HEK293 (cell line): ENCODE measurements around the gene ZNF670.

Experiments used
- CTCF ChIA-PET: fragments of 350-600 bp; formaldehyde crosslinking; extraction: SDS; loops from one replicate; lab custom pipeline; 2021; ENCODE audit warnings: antibody characterized with exemption; lab: Yijun Ruan, JAX
- POLR2A ChIA-PET: fragments of 300-600 bp; formaldehyde crosslinking; extraction: SDS; loops from one replicate; lab custom pipeline; 2020; ENCODE audit warnings: antibody characterized with exemption, inconsistent platforms; lab: Yijun Ruan, JAX
- H3K27ac ChIP-seq: fragments of 200-500 bp; sonication (Bioruptor generic); 2 replicates; pipeline ENCODE4 v1.5.1; 2014; ENCODE audit warnings: low read depth, low read length, control low read depth, inconsistent platforms; ENCODE audit errors: extremely low read depth
- H3K36me3 ChIP-seq, 2 experiments: fragments of 200-500 bp in 1 of 2; sonication (Bioruptor generic) in 1 of 2; 1 replicate in 1 of 2; 2 replicates in 1 of 2; pipeline ENCODE4 v1.5.1; 2014 to 2017; ENCODE audit warnings: inconsistent platforms in 2 of 2, low read length in 2 of 2; ENCODE audit not compliant: control insufficient read depth in 2 of 2, insufficient read depth in 1 of 2
- H3K4me1 ChIP-seq: fragments of 200-500 bp; sonication (Bioruptor generic); 2 replicates; pipeline ENCODE4 v1.5.1; 2014; ENCODE audit warnings: mild to moderate bottlenecking, low read length, inconsistent platforms; ENCODE audit not compliant: control insufficient read depth, insufficient read depth
- H3K4me3 ChIP-seq: 2 replicates; pipeline ENCODE4 v1.5.1; 2011; ENCODE audit warnings: low read depth, mild to moderate bottlenecking, control low read depth, low read length, moderate library complexity
- H3K9me3 ChIP-seq: fragments of 200-500 bp; sonication (Bioruptor generic); 2 replicates; pipeline ENCODE4 v1.5.1; 2014; ENCODE audit warnings: low read depth, low read length, inconsistent platforms; ENCODE audit not compliant: control insufficient read depth, insufficient read depth
- GLI4 ChIP-seq: fragments of 450-650 bp; formaldehyde crosslinking; IDR thresholded peaks from 2 replicates; pipeline ENCODE4 v1.5.1; 2016; ENCODE audit warnings: missing biosample characterization, missing genetic modification characterization
- SETDB1 ChIP-seq: IDR thresholded peaks from one replicate; pipeline ENCODE4 v1.6.1; 2017; ENCODE audit warnings: mild to moderate bottlenecking, low read length, moderate library complexity, mixed read lengths; ENCODE audit not compliant: insufficient read length
- SP2 ChIP-seq: fragments of 450-650 bp; formaldehyde crosslinking; IDR thresholded peaks from 2 replicates; pipeline ENCODE4 v1.5.1; 2016; ENCODE audit warnings: missing biosample characterization, missing genetic modification characterization
- SP3 ChIP-seq: fragments of 450-650 bp; formaldehyde crosslinking; IDR thresholded peaks from 2 replicates; pipeline ENCODE4 v1.5.1; 2016; ENCODE audit warnings: missing biosample characterization, missing genetic modification characterization
- ZBTB20 ChIP-seq: fragments of 450-650 bp; formaldehyde crosslinking; IDR thresholded peaks from 2 replicates; pipeline ENCODE4 v1.5.1; 2016; ENCODE audit warnings: missing biosample characterization, missing genetic modification characterization
- ZFHX2 ChIP-seq: fragments of 450-650 bp; formaldehyde crosslinking; conservative IDR thresholded peaks from 2 replicates; pipeline ENCODE4 v1.5.1; 2016; ENCODE audit warnings: missing biosample characterization, missing genetic modification characterization
- ZNF324 ChIP-seq: fragments of 450-650 bp; formaldehyde crosslinking; IDR thresholded peaks from 2 replicates; pipeline ENCODE4 v1.5.1; 2016; ENCODE audit warnings: missing biosample characterization, missing genetic modification characterization
- ZNF335 ChIP-seq: fragments of 450-650 bp; formaldehyde crosslinking; conservative IDR thresholded peaks from 2 replicates; pipeline ENCODE4 v1.5.1; 2016; ENCODE audit warnings: missing biosample characterization, missing genetic modification characterization
- ZNF341 ChIP-seq: fragments of 450-650 bp; formaldehyde crosslinking; IDR thresholded peaks from 2 replicates; pipeline ENCODE4; 2016; ENCODE audit warnings: low read depth, missing biosample characterization, missing genetic modification characterization
- ZNF391 ChIP-seq: fragments of 450-650 bp; formaldehyde crosslinking; IDR thresholded peaks from 2 replicates; pipeline ENCODE4 v1.5.1; 2016; ENCODE audit warnings: low read depth, missing biosample characterization, missing genetic modification characterization, borderline replicate concordance
- ZNF394 ChIP-seq: fragments of 450-650 bp; formaldehyde crosslinking; IDR thresholded peaks from 2 replicates; pipeline ENCODE4 v1.5.1; 2016; ENCODE audit warnings: missing biosample characterization, missing genetic modification characterization, mild to moderate bottlenecking, moderate library complexity, borderline replicate concordance
- ZNF404 ChIP-seq: fragments of 450-650 bp; formaldehyde crosslinking; IDR thresholded peaks from 2 replicates; pipeline ENCODE4 v1.5.1; 2017; ENCODE audit warnings: missing biosample characterization, missing genetic modification characterization
- ZNF501 ChIP-seq: fragments of 450-650 bp; formaldehyde crosslinking; IDR thresholded peaks from 2 replicates; pipeline ENCODE4 v1.5.1; 2016; ENCODE audit warnings: missing biosample characterization, missing genetic modification characterization
- ZNF600 ChIP-seq: fragments of 450-650 bp; formaldehyde crosslinking; IDR thresholded peaks from 2 replicates; pipeline ENCODE4 v1.5.1; 2016; ENCODE audit warnings: missing biosample characterization, missing genetic modification characterization
- ZNF629 ChIP-seq: fragments of 450-650 bp; formaldehyde crosslinking; IDR thresholded peaks from 2 replicates; pipeline ENCODE4 v1.5.1; 2017; ENCODE audit warnings: missing biosample characterization, missing genetic modification characterization
- ZNF776 ChIP-seq: fragments of 450-650 bp; formaldehyde crosslinking; IDR thresholded peaks from 2 replicates; pipeline ENCODE4 v1.5.0; 2017; ENCODE audit warnings: missing biosample characterization, missing genetic modification characterization, borderline replicate concordance
- ZNF785 ChIP-seq: fragments of 450-650 bp; formaldehyde crosslinking; IDR thresholded peaks from 2 replicates; pipeline ENCODE4 v1.5.1; 2016; ENCODE audit warnings: missing biosample characterization, missing genetic modification characterization
- TF ChIP-seq, protein P1 (sequence below): fragments of 450-650 bp; formaldehyde crosslinking; conservative IDR thresholded peaks from 2 replicates; pipeline ENCODE4 v1.5.1; 2016; ENCODE audit warnings: low read depth, missing biosample characterization, missing genetic modification characterization
- TF ChIP-seq, protein P2 (sequence below): fragments of 450-650 bp; formaldehyde crosslinking; IDR thresholded peaks from 2 replicates; pipeline ENCODE4 v1.5.1; 2016; ENCODE audit warnings: missing biosample characterization, missing genetic modification characterization
- TF ChIP-seq, protein P3 (sequence below): fragments of 450-650 bp; formaldehyde crosslinking; conservative IDR thresholded peaks from 2 replicates; pipeline ENCODE4 v1.5.1; 2016; ENCODE audit warnings: low read depth, missing biosample characterization, missing genetic modification characterization
- TF ChIP-seq, protein P4 (sequence below): fragments of 450-650 bp; formaldehyde crosslinking; optimal IDR thresholded peaks from 2 replicates; pipeline ENCODE3; 2016; ENCODE audit warnings: missing biosample characterization, mild to moderate bottlenecking, missing genetic modification characterization

Gene ZNF670

DNA sequence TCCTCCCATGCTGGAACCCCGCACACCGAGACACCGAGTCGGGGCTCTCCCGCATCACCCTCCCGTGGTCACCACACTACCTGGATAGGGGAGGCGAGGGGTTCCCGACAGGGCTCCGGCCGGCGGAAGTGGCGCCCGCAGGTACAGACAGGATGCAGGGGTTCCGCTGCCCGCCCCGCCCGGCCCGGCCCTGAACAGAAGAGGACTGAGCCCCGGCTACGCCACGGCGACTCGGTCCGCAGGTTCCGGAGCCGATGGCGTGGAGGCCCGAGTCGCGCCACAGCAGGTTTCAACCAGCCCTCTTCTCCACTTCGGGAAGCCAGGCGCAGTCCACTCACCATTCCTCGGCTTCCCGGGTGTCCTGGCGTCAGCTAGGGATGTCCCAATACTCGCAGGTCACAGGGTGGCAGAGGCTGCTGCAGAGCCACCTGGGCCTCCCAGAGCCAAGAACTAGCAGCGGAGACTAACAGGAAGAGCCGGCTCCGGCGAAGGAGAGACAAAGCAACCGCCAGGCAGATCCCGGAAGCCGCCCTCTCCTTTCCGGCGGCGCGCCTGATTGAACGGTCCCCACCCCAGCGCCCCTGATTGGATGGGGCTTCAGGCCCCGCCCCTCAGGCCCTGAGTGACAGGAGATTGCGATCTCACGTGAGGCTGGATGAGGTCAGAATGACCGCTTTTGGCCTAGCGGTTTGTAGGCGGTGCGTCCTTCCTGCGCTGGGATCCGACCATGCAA is 25.4 kb upstream of the ZNF670 start, which contains the start of gene ZNF669:
Gene ZNF669 (minus strand): TSS at position 498 of the 733 bp plus-strand sequence. CDS start 157 bp downstream, at position 341.
- peak; percentile 65 for TF ChIP-seq ZNF600
- TF ChIP-seq ZNF501 (tag by site-specific recombination) = peak; percentile 48; the same call in 1 of the 2 replicates
- TF ChIP-seq ZNF324 = peak; percentile 50; the same call in 1 of the 2 replicates
- TF ChIP-seq ZNF391 (tag by site-specific recombination) = no peak
- peak; percentile 55 for TF ChIP-seq SP3 (tag by site-specific recombination)
- 0 out of 2 replicates have a peak, but pooled peaks have one; percentile 15 for TF ChIP-seq ZNF394 (tag by site-specific recombination)
- TF ChIP-seq GLI4 = no peak
- peak; percentile 85 for TF ChIP-seq SP2
- TF ChIP-seq, protein P1, sequence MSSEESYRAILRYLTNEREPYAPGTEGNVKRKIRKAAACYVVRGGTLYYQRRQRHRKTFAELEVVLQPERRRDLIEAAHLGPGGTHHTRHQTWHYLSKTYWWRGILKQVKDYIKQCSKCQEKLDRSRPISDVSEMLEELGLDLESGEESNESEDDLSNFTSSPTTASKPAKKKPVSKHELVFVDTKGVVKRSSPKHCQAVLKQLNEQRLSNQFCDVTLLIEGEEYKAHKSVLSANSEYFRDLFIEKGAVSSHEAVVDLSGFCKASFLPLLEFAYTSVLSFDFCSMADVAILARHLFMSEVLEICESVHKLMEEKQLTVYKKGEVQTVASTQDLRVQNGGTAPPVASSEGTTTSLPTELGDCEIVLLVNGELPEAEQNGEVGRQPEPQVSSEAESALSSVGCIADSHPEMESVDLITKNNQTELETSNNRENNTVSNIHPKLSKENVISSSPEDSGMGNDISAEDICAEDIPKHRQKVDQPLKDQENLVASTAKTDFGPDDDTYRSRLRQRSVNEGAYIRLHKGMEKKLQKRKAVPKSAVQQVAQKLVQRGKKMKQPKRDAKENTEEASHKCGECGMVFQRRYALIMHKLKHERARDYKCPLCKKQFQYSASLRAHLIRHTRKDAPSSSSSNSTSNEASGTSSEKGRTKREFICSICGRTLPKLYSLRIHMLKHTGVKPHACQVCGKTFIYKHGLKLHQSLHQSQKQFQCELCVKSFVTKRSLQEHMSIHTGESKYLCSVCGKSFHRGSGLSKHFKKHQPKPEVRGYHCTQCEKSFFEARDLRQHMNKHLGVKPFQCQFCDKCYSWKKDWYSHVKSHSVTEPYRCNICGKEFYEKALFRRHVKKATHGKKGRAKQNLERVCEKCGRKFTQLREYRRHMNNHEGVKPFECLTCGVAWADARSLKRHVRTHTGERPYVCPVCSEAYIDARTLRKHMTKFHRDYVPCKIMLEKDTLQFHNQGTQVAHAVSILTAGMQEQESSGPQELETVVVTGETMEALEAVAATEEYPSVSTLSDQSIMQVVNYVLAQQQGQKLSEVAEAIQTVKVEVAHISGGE (tag by site-specific recombination) = peak; percentile 94
- TF ChIP-seq ZNF629 (tag by site-specific recombination) = peak; percentile 54
- TF ChIP-seq, protein P2, sequence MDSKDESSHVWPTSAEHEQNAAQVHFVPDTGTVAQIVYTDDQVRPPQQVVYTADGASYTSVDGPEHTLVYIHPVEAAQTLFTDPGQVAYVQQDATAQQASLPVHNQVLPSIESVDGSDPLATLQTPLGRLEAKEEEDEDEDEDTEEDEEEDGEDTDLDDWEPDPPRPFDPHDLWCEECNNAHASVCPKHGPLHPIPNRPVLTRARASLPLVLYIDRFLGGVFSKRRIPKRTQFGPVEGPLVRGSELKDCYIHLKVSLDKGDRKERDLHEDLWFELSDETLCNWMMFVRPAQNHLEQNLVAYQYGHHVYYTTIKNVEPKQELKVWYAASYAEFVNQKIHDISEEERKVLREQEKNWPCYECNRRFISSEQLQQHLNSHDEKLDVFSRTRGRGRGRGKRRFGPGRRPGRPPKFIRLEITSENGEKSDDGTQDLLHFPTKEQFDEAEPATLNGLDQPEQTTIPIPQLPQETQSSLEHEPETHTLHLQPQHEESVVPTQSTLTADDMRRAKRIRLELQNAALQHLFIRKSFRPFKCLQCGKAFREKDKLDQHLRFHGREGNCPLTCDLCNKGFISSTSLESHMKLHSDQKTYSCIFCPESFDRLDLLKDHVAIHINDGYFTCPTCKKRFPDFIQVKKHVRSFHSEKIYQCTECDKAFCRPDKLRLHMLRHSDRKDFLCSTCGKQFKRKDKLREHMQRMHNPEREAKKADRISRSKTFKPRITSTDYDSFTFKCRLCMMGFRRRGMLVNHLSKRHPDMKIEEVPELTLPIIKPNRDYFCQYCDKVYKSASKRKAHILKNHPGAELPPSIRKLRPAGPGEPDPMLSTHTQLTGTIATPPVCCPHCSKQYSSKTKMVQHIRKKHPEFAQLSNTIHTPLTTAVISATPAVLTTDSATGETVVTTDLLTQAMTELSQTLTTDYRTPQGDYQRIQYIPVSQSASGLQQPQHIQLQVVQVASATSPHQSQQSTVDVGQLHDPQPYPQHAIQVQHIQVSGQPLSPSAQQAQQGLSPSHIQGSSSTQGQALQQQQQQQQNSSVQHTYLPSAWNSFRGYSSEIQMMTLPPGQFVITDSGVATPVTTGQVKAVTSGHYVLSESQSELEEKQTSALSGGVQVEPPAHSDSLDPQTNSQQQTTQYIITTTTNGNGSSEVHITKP = peak; percentile 70
- TF ChIP-seq, protein P3, sequence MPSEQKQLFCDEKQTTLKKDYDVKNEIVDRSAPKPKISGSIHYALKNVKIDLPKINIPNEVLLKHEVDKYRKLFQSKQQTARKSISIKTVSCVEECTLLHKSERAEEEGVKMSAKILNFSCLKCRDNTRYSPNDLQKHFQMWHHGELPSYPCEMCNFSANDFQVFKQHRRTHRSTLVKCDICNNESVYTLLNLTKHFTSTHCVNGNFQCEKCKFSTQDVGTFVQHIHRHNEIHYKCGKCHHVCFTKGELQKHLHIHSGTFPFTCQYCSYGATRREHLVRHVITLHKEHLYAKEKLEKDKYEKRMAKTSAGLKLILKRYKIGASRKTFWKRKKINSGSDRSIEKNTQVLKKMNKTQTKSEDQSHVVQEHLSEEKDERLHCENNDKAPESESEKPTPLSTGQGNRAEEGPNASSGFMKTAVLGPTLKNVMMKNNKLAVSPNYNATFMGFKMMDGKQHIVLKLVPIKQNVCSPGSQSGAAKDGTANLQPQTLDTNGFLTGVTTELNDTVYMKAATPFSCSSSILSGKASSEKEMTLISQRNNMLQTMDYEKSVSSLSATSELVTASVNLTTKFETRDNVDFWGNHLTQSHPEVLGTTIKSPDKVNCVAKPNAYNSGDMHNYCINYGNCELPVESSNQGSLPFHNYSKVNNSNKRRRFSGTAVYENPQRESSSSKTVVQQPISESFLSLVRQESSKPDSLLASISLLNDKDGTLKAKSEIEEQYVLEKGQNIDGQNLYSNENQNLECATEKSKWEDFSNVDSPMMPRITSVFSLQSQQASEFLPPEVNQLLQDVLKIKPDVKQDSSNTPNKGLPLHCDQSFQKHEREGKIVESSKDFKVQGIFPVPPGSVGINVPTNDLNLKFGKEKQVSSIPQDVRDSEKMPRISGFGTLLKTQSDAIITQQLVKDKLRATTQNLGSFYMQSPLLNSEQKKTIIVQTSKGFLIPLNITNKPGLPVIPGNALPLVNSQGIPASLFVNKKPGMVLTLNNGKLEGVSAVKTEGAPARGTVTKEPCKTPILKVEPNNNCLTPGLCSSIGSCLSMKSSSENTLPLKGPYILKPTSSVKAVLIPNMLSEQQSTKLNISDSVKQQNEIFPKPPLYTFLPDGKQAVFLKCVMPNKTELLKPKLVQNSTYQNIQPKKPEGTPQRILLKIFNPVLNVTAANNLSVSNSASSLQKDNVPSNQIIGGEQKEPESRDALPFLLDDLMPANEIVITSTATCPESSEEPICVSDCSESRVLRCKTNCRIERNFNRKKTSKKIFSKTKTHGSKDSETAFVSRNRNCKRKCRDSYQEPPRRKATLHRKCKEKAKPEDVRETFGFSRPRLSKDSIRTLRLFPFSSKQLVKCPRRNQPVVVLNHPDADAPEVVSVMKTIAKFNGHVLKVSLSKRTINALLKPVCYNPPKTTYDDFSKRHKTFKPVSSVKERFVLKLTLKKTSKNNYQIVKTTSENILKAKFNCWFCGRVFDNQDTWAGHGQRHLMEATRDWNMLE = peak; percentile 53
- TF ChIP-seq ZBTB20 (tag by site-specific recombination) = peak; percentile 45; the same call in 1 of the 2 replicates
- peak; percentile 90 for TF ChIP-seq ZNF341 (tag by site-specific recombination)
- no peak for TF ChIP-seq ZNF776
- TF ChIP-seq SETDB1 = peak; percentile 26
- no peak for TF ChIP-seq ZFHX2 (tag by site-specific recombination)
- TF ChIP-seq ZNF404 = no peak
- TF ChIP-seq ZNF785 (tag by site-specific recombination) = no peak
- peak; percentile 48 for TF ChIP-seq ZNF335 (tag by site-specific recombination)
- TF ChIP-seq, protein P4, sequence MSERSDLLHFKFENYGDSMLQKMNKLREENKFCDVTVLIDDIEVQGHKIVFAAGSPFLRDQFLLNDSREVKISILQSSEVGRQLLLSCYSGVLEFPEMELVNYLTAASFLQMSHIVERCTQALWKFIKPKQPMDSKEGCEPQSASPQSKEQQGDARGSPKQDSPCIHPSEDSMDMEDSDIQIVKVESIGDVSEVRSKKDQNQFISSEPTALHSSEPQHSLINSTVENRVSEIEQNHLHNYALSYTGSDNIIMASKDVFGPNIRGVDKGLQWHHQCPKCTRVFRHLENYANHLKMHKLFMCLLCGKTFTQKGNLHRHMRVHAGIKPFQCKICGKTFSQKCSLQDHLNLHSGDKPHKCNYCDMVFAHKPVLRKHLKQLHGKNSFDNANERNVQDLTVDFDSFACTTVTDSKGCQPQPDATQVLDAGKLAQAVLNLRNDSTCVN (tag by site-specific recombination) = peak; percentile 23
- CTCF ChIA-PET = no interaction called here
- Histone ChIP-seq H3K9me3 (no peaks in the 10 kb centered on the region), H3K27ac (no peak within 1 kb of the TSS), H3K36me3 (peaks cover 0 to 33% of the 10 kb centered on the region in 2 experiments; a peak in 1 of 3 replicates), H3K4me1 (no peaks in the 10 kb centered on the region), H3K4me3 (peak within 1 kb of the TSS; percentile 68)
- POLR2A ChIA-PET = interaction anchor here (1.0 kb wide), 1 partner anchor 26 kb away, joined by 3 read pairs; the partner anchor contains the start of gene ZNF670
